ENCODE measurements around the gene SDCCAG8. TPM values are rescaled to one million over a fixed set of nuclear protein-coding genes. Genes with fewer than 3 reads are reported as not detected.

SDCCAG8 gene
- total RNA-seq, 2 experiments from 2014 or later = 18.3 to 21.2 TPM

DNA sequence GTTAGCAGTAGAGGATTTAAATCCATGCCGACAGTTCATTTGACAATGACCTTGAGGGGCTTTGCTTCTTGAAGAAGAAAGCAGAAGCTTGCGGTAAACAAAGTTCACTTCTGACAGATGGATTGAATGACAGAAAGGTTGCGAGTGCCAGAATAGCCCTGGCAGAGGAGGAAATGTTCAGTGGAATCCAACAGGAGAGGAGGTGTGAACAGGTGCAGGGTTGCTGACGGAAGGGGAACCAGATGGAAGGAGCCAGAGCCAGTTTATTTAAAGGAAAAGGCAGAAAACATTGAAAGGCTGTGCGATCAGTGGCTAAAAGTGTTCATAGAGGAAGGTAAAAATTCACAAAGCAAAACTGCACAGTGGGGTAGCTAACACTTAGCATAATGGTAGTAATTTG lies 141.0 kb downstream of the SDCCAG8 start:
- ATAC-seq (ENCODE audit: poor library complexity) (no peak), DNase-seq (no peak)
- H3K4me3 Mint-ChIP-seq = no peak overlapping the region
- ChIA-PET CTCF (no interaction called here), POLR2A (no interaction called here)
- no peak overlapping the region for H3K27ac ChIP-seq (ENCODE audit: low read depth in 1 of 2, low read length in 2 of 2)
- H3K9me3 Mint-ChIP-seq = no peaks in the 10 kb centered on the region
- H3K27me3 Mint-ChIP-seq = no peaks in the 10 kb centered on the region
- TF ChIP-seq, protein P1, sequence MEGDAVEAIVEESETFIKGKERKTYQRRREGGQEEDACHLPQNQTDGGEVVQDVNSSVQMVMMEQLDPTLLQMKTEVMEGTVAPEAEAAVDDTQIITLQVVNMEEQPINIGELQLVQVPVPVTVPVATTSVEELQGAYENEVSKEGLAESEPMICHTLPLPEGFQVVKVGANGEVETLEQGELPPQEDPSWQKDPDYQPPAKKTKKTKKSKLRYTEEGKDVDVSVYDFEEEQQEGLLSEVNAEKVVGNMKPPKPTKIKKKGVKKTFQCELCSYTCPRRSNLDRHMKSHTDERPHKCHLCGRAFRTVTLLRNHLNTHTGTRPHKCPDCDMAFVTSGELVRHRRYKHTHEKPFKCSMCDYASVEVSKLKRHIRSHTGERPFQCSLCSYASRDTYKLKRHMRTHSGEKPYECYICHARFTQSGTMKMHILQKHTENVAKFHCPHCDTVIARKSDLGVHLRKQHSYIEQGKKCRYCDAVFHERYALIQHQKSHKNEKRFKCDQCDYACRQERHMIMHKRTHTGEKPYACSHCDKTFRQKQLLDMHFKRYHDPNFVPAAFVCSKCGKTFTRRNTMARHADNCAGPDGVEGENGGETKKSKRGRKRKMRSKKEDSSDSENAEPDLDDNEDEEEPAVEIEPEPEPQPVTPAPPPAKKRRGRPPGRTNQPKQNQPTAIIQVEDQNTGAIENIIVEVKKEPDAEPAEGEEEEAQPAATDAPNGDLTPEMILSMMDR (IDR thresholded peaks at IDR 0.05) = no peak
- no peaks in the 10 kb centered on the region for H3K27me3 ChIP-seq (ENCODE audit: control insufficient read depth in 1 of 2, insufficient read depth in 2 of 2, low read length in 2 of 2)
- intact Hi-C loops (cut with DNase I, micrococcal nuclease) = no loop called here
- H3K4me1 ChIP-seq (ENCODE audit: insufficient read depth, low read length) = no peaks in the 10 kb centered on the region
- no peaks in the 10 kb centered on the region for H3K9me3 ChIP-seq (ENCODE audit: control insufficient read depth in 1 of 2, insufficient read depth in 1 of 2, low read length in 2 of 2)
- H3K4me3 ChIP-seq (ENCODE audit: low read length) = no peak overlapping the region
- H3K4me1 Mint-ChIP-seq (ENCODE audit: low read depth) = no peaks in the 10 kb centered on the region
- H3K27ac Mint-ChIP-seq = no peak overlapping the region
- no peaks in the 10 kb centered on the region for H3K36me3 ChIP-seq (ENCODE audit: insufficient read depth, low read length)
- H3K36me3 Mint-ChIP-seq (ENCODE audit: low read depth) = peaks cover 18% of the 10 kb centered on the region

DNA sequence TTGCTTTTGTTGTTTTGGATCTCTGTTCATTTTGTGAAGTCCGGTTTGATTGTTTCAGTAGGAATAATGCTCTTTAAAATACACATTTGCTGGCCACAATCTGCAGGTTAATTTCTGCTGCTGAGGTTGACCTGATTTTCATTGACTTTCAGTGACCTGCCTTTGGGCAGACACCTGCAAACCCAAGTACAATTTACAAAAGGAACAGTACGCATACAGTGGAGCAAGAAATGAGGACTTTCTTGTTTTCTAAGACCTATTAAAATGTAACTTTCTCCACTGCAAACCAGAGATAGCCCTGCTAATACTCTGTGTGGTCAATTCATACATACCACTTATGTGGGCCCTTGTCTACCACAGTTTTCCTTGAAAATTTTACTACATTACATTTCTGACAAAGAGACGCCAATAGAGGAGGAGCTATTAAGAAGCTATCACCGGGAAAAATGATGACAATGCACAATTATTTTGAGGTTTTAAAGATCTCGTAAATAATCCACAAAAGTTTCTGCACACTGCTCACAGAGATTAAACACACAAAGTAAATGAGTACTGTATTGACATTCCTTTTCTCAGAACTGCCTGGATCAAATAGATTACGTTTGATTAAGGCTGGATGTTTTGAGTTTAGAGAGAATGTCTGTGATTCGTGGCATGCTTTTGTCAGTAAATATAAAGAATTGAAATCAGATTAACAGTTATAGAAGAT lies 141.9 kb downstream of the SDCCAG8 start:
- no peaks in the 10 kb centered on the region for H3K4me1 Mint-ChIP-seq (ENCODE audit: low read depth)
- ChIA-PET POLR2A (interaction anchor here (0.5 kb wide), 1 partner anchor 180 kb away, joined by 3 read pairs; no protein-coding TSS in a partner anchor), CTCF (no interaction called here)
- intact Hi-C loops (cut with DNase I, micrococcal nuclease) = no loop called here
- ATAC-seq (ENCODE audit: poor library complexity) = no peak
- H3K27ac ChIP-seq (ENCODE audit: low read depth in 1 of 2, low read length in 2 of 2) = no peak overlapping the region
- no peaks in the 10 kb centered on the region for H3K36me3 ChIP-seq (ENCODE audit: insufficient read depth, low read length)
- no peaks in the 10 kb centered on the region for H3K9me3 Mint-ChIP-seq
- no peaks in the 10 kb centered on the region for H3K4me1 ChIP-seq (ENCODE audit: insufficient read depth, low read length)
- no peak overlapping the region for H3K4me3 ChIP-seq (ENCODE audit: low read length)
- TF ChIP-seq, protein P1 (IDR thresholded peaks at IDR 0.05) = no peak
- no peaks in the 10 kb centered on the region for H3K27me3 ChIP-seq (ENCODE audit: control insufficient read depth in 1 of 2, insufficient read depth in 2 of 2, low read length in 2 of 2)
- no peaks in the 10 kb centered on the region for H3K27me3 Mint-ChIP-seq
- DNase-seq = no peak
- H3K36me3 Mint-ChIP-seq (ENCODE audit: low read depth) = peaks cover 18% of the 10 kb centered on the region
- no peak overlapping the region for H3K4me3 Mint-ChIP-seq
- no peak overlapping the region for H3K27ac Mint-ChIP-seq
- H3K9me3 ChIP-seq (ENCODE audit: control insufficient read depth in 1 of 2, insufficient read depth in 1 of 2, low read length in 2 of 2) = no peaks in the 10 kb centered on the region

DNA sequence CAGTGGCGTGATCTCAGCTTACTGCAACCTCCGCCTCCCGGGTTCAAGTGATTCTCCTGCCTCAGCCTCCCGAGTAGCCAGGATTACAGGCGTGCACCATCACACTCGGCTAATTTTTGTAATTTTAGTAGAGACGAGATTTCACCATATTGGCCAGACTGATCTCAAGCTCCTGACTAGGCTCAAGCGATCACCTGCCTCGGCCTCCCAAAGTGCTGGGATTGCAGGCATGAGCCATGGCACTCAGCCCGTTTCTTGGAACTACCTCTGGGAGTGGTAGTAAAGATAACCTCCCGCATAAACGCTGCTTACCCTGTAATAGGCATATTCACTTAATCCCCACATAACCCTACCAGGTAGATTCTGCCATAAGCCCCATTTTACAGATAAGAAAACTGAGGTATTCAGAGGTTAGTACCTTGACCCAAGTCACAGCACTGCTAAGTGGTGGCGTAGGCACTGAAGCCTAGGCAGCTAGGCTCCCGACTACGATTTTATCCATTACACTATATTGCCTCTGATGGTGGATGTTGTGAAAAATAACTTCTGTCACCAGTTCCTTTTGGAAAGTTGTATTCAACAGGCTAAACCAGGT lies 143.8 kb downstream of the SDCCAG8 start:
- no peak overlapping the region for H3K4me3 ChIP-seq (ENCODE audit: low read length)
- H3K27me3 ChIP-seq (ENCODE audit: control insufficient read depth in 1 of 2, insufficient read depth in 2 of 2, low read length in 2 of 2) = no peaks in the 10 kb centered on the region
- Mint-ChIP-seq H3K36me3 (ENCODE audit: low read depth) (peaks cover 22% of the 10 kb centered on the region), H3K9me3 (no peaks in the 10 kb centered on the region), H3K27ac (no peak overlapping the region), H3K27me3 (no peaks in the 10 kb centered on the region), H3K4me1 (ENCODE audit: low read depth) (no peaks in the 10 kb centered on the region), H3K4me3 (no peak overlapping the region)
- POLR2A ChIA-PET = no interaction called here
- H3K4me1 ChIP-seq (ENCODE audit: insufficient read depth, low read length) = no peaks in the 10 kb centered on the region
- ATAC-seq (ENCODE audit: poor library complexity) (no peak), DNase-seq (no peak)
- H3K9me3 ChIP-seq (ENCODE audit: control insufficient read depth in 1 of 2, insufficient read depth in 1 of 2, low read length in 2 of 2) = no peaks in the 10 kb centered on the region
- H3K36me3 ChIP-seq (ENCODE audit: insufficient read depth, low read length) = no peaks in the 10 kb centered on the region
- no peak overlapping the region for H3K27ac ChIP-seq (ENCODE audit: low read depth in 1 of 2, low read length in 2 of 2)
- TF ChIP-seq, protein P1 (IDR thresholded peaks at IDR 0.05) = no peak
- CTCF ChIA-PET = no interaction called here
- intact Hi-C loops (cut with DNase I, micrococcal nuclease) = no loop called here

Data from CD4-positive, alpha-beta T cell (primary cell).